HG02870 (cell line): ENCODE results near the gene SATB2.

Experiments used
- ATAC-seq: cut with Tn5 transposase; IDR thresholded peaks from one replicate; pipeline ENCODE4 v1.9.1; 2021; ENCODE audit warnings: mild to moderate bottlenecking, moderate library complexity; ENCODE audit not compliant: unreplicated experiment

SATB2 gene

DNA sequence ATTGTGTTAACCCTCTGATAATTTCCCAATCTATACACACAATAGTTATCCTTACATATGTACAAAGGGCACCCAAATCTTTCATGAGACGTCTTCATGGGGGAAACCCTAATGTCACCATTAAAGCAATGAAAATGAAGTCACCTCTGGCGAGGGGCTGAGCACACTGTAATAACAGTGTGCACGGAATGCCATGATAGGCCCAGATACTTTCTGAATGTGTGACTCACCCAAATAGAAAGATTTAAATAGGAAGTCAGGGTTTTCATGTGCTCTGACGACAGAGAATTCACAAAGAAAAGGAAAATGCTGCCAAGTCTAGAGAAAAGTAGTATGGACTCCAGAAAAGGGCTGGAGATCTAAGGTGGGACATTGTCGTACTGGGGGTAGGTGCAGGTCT is 128.3 kb downstream of the SATB2 start:
- no peak for ATAC-seq

DNA sequence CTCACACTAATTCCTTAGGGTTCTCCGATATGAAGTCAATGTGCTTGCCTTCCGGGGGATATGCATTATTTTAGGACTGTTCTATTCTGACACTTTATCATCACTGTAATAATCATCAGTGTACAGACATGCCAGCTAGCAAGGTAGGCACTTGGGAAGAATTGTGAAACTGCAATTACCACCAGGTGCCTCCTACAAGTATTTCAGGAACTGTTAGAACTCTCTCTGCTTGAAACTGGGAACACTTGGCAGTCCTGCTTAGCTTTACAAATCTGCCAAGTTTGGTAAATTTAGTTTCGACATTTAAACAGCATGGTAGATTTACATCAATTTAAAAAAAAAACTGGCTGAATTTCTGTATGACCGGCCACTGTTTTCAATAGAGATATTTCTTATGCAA is 128.7 kb downstream of the SATB2 start:
- no peak for ATAC-seq

DNA sequence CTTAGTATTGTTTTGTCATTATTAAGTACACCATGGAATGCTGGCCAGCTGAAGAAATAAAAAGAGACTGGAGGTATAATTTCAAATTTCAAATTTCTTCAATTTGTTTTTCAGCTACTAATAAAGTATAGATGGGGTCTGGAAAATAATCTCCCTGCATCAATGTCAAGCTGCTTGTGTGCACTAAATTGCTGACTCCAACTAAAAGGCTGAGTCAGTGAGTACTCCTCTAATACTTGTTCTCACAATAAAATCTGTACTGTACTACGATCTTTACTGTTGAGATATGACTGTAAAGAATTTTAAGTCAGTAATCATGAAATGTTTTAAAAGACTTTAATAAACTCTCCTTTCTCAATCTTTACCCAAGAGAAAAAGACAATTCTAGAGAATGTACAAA is 131.9 kb downstream of the SATB2 start:
- no peak for ATAC-seq

DNA sequence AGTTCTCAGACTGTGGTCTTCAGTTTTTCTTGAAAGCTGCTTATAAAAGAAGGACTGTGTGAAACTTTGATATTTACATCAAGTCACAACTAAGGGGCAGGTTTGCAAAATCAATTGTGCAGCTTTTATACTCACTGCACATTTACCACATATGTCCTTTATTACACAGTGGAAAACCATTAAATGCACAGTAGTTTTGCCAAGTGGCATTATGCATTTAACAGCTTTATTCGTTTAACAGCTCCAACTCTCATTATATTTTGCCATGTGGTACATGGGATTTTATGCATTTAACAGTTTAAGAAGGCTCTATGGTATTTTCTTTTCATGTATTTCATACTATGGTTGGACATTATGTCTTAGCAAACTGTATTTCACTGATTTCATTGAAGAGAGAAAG is 135.6 kb downstream of the SATB2 start:
- no peak for ATAC-seq

DNA sequence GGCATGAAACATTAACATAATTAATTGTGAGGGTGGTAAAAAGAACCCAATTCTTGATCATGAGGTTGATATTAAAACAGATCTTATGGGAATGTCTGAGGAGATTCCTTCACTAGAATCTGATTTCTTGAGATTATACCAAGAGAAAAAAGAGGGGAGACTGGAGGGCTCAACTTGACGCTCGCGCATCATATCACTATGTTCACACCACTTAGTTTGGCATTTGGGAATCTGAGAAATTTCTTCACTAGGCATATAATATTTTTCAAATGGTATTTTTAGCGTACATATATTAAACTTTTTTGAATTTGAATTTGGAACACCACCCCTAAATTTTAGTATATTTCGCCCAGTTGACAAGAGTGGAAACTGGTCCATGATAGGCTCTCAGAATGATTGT is 140.1 kb downstream of the SATB2 start:
- no peak for ATAC-seq

DNA sequence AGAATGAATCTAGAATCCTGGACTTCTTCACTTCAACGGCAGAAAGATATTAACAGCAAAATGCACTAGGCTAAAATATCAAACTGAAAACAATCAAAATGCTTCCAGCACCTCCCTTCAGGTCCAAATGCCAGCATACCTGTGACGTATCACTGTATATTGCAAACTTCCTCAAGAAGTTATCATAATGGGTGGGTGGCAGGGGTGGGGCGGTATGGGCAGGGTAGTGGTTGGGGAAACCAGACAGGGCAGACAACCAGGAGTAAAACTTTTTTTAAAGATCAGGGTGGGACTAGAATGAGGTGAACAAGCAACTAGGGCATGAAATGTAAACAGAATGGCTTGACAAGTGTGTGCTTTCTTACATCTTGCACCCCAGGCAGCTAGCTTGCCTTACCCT is 140.9 kb downstream of the SATB2 start:
- no peak for ATAC-seq

DNA sequence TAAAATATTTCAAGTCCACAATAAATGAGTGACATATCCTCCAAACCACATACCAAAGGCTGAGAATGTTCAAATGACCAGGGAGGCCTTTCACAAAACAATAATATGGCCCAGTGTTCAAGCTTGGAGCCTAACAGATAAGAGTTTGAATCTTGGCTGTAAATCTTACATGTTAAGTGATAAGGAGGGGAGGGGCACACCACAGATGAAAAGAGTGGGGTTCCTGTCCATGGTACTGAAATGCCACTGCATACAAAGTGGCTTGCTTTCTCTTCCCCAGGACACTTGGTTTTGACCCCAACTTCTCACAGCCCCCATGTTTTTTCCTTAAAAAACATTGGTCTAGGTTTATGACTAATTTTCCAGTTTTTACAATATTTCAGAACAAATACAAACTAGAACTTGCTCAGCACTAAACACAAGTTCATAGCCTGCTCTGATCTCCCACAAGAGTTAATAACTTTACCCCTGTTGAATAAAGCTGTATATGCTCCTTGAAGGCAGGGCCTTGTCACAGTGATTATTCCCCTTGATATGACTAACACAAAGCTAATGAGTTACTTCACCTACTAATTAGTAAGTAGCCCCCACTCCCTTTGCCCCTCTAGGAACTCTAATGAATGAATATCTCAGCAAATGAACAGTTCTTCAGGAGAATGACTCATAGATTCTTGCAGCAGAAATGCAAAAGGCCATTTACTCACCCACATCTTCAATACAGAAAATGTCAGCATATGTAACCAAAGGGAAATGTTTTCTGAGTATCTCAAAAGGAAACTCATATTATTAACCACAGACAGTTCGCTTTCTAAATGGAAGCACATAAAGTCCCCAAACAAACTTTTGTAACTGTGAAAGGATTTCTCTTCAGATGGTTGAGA is 142.2 kb downstream of the SATB2 start:
- ATAC-seq, result no peak

DNA sequence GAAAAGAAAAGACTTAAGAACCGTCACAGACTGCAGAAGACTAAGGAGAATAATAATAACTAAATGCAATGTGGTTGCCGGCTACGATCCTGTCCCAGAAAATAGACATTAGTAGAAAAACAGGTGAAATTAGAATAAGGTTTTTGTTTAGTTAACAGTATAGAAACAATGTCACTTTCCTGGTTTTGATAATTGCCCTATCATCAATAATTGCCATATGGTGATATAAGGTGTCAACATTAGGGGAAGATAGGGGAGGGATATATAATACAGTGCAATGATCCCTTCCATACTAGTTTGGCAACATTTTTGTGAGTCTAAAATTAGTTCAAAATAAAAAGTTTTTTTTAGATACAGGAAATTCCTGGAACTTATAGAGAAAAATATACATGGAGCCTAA is 144.8 kb downstream of the SATB2 start:
- no peak for ATAC-seq

DNA sequence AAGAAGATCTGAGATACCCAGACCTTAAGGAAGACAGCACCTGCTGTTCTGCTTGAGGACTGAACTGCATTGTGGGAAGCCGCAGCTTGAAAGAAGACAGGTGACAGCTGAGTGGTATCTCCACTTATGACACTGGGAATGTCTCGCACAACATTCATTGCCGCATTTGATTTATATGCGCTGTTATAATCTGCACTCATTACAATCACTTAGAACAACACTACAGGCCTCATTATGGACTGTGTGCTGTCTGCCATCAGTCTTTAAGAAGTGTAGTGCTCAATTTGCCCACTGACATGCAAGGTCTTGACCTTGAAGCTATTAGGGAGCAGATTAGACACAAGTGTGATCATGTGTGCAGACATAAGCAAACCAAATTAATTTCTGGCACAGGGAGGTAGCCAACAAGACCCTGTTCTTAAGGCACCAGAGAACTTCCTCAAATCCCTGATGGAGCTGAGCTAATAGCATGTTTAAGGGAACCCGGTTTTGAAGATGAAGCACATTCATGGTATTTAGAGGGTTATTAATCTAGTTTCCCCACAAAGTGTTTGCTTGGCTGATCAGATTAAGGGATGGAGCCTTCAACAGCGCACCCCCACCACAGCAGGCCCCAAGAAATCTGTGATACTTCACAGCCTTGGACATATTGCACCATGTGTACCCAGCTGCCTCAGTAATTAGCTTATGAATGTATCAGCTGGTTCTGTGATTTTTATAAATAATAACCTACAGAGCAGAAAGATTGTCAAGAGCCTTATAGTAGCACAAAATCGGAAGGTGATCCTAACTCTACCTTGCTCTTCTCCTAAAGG is 146.8 kb downstream of the SATB2 start:
- ATAC-seq, result no peak

DNA sequence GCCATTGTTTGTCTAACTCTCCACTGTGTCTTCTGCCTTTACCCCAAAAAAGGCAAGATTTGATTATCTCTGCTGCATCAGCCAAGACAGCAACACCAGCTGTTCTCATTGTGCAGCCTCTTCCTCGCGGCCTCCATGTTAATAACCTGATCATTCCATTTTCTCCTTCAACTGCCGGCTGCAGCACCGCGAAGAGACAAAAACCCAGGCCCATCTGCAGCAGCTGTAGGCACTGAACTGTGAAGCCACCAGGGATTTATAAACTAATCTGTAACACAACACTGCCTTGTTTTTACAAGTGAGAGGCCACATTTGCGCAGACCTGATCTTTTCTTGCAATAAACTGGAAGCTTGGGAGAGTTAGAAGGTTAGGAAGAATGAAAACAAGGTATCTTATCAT is 147.8 kb downstream of the SATB2 start:
- no peak for ATAC-seq

DNA sequence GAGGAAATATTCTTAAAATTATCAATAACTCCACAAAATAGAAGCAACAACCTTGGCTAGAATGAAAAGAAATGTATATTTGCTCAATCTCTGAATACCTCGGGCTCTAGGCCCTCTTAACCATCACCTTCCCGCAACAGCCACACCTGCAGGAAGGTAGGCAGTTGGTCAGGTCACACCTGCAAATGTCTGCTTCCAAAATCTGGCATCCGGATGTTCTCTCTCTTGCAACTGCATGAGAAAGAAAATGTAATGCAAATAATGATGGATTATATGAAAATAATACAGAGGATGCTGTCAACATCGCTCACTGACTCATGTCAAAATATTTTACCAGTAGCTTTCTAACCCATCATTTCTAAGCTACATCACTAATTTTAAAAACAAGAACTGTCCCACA is 148.3 kb downstream of the SATB2 start:
- no peak for ATAC-seq

DNA sequence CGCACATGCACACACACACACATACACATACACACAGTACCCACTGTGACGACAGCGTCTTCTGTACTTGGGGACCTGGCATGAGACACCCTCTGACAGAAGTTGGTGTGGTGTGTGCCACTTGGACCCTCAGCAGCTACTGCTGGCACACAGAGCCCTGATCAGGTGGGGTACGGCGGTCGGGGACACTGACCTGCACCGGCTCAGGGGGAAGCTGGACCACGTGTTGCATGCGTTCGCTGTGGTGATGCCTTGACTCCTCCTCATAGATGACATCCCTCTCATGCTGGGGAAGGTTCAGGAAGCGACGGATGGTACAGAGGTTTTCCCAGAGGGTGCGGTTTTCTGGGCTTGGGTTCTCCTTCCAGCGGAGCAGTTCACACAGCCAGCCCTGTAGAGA is 149.2 kb downstream of the SATB2 start:
- ATAC-seq, result no peak

DNA sequence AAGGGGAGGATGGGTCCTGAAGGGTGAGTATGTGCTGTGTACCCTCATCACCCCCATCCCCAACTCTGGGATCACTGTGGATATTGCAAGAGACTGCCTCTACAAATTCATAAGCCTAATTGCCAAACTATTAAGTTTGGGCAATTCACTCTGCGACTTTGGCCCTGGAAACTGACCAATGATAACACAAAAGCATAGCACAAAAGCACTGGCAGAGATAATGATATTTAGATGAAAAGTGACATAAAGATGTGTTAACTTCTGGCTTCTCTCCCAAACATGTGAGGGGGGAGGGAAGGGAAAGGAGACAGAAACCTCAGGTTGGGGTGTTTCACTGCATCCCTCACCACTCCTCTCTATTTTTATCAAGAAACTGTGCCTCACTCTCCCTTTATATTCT is 150.3 kb downstream of the SATB2 start:
- no peak for ATAC-seq

DNA sequence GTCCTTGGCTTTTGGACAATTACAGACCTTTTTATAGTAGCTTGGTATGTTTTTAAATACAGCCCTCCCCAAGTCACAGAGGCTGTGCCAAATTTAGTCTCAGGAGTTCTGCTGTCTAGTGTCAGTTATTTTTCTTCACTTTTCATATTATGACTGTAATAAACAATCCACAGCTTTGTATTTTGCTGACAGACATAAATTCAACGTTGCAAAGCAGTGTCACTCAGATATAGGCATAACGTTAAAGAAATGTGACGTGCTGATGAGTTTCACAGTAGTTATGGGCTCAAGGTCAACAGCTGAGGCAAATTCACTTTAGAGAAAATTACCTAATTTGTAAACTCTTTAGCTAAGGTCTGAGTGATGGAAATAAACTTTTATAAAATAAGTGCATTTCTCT is 151.6 kb downstream of the SATB2 start:
- ATAC-seq, result no peak

DNA sequence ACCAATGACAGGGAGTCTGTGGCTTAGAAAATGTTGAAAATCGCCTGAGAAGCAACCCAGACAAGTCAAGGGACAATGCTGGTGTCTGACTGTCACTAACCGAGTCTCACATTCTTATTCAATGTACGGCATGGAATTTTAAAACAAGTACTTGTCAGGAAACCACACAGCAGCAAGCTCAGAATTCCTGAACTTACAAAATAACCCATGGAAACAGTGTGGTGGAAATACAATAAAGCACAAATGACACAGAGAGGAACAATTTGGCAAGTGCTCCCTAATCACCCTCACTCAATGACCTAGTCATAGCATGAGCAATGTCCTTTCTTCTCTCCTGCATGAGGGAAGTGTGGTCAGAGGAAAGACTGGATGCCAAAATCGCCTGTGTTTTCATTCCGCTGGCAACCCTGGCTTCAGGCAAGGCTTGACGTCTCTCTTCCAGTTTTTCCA is 154.0 kb downstream of the SATB2 start:
- no peak for ATAC-seq

DNA sequence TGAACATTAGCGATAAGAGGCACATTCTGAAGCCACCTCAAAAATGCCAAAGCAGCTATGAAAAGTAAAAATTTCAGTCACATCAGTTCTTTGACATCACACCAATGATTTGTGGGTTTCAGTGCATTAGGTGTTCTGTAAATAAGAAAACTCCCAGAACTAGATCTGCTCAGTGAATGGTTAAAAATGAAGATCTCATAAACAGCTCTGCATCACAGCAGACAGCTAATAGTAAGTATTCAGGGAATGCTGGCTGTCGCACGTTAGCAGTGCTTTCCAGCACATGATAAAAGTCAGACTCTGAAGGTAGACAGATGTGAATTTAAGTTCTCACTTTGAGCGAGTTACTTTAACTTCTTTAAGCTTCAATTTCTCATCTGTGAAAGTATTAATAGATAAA is 154.9 kb downstream of the SATB2 start:
- no peak for ATAC-seq

DNA sequence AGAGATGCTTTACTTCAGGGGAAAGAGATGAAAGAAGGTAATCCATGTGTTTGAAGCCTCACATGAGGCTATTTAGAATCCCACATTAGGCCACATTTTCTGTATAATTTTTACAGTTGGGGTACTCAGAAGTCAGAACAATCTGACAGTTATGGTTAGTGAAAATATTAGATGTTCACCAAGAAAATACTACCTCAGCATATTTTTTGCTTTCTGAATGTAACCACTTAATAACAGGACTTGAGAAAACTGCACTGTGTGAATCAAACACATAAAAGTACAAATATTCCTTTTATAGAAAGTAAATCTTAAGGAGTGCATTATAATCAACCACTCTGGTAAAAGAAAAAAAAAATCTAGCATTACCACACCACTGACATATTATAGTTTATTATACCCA is 169.3 kb downstream of the SATB2 start:
- ATAC-seq, result no peak

DNA sequence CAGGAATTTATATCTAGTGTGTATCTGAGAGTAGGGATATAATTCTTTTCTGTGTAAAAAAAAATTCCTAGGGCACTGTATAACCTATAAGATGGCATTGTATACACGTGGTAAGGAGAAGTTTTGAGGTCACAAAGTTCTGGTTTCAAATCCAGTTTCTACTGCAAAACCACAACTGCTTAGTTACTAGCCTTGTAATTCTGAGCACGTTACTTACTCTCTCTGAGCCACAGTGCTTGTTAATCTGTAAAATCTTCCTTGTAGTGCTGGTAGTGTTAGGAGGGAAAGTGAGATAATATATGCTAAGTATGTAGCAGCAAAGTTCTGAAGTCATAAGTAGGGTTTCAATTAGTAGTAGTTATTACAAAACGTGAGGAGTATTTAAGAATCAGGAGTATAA is 175.4 kb downstream of the SATB2 start:
- ATAC-seq, result no peak

DNA sequence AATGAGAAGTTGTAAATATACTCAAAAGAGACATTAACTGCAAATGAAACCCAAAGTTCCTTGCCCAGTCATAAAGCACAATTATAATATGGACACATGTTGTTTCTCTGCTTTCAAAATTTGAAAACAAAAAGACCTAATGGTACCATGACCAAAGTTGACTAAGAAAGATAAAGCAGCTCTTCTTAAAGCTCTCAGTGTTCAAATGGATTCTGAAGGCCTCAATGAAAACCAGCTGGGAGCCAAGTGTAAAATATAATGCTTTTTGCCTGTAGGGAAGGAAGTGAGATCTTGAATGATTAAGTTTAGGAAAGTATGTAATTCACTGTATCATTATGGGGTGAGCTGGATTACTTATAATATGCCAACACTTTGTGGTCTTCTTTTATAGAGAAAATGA is 178.6 kb downstream of the SATB2 start:
- ATAC-seq, result no peak

DNA sequence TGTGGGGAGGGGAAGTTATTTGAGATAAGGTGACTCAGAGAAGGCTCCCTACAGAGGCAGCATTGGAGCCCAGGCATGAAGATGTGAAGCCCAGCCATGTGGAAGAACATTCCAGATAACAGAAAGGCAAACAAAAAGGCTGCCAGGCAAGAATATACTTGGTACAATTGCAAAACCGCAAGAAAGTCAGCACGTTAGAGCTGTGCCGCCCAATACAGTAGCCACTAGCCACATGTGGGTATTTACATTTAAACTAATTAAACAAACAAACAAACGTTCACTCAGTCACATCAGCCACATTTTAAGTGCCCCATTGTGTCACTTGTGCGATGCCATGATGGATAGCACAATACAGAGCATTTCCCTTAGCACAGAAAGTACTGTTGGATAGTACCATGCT is 179.6 kb downstream of the SATB2 start:
- no peak for ATAC-seq

DNA sequence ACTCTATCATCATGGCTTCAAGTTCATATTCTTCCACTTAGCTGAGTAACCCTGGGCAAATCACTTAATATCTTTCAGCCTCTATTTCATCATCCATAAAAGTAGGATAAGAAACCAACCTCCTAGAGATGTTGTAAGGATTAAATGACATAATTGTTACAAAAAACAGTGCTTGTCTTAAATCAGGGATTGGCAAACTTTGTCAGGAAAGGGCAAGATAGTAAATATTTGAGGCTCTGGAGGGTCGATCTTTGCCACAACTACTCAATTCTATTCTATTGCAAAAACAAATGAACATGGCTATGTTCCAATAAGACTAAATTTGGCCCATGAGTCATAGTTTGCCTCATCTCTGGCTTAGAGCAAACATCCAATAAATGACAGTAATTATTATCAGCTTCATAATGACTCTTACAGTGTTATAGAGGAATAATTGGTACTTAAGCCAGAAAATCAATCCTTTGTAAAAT is 184.7 kb downstream of the SATB2 start:
- ATAC-seq, result no peak

DNA sequence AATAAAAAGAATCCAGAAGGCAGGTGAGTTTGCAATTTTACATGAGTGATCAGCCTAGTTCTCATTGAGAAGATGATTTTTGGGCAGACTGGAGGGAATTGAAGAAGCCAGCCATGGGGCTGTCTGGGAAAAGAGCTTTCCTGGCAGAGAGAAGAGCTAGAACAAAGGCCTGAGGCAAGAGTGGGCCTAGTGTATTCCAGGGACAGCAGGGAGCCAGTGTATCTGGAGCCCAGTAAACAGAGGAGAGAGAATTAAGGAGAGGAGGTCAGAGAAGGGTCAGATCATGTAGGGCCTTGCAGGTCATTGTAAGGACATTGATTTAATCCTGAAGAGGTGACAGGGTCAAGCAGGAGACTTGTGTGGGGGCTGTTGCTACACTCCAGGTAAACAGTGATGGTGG is 195.8 kb downstream of the SATB2 start:
- no peak for ATAC-seq
